Loucy (cell line): Measurements from ENCODE around the gene DCTN5.
"Not testable (repeated sequence)": the region's sequence is repeated elsewhere in the genome, so short reads cannot be mapped to it uniquely, and the experiment has no call there.

ENCODE experiments used
- H2AFZ ChIP-seq: fragments of 200-600 bp; sonication (generic); 2 replicates; pipeline ENCODE4 v1.6.0; 2016; ENCODE audit warnings: antibody characterized with exemption, mild to moderate bottlenecking, low read length, moderate library complexity
- H3F3A ChIP-seq: fragments of 200-600 bp; 2 replicates; pipeline ENCODE4 v1.6.0; 2016; ENCODE audit warnings: antibody characterized with exemption, low read depth, mild to moderate bottlenecking
- H3K27me3 ChIP-seq: fragments of 200-600 bp; sonication (generic); 2 replicates; pipeline ENCODE4 v1.6.1; 2014; ENCODE audit warnings: low read length, mild to moderate bottlenecking; ENCODE audit not compliant: insufficient read depth, poor library complexity, severe bottlenecking
- H3K36me3 ChIP-seq: fragments of 200-600 bp; sonication (generic); 2 replicates; pipeline ENCODE4 v1.6.1; 2016; ENCODE audit warnings: low read length; ENCODE audit not compliant: insufficient read depth
- H3K4me1 ChIP-seq: fragments of 200-600 bp; sonication (generic); 2 replicates; pipeline ENCODE4 v1.5.1; 2014; ENCODE audit warnings: low read length, mild to moderate bottlenecking; ENCODE audit not compliant: insufficient read depth, poor library complexity, severe bottlenecking
- H3K4me2 ChIP-seq: fragments of 200-600 bp; sonication (generic); 2 replicates; pipeline ENCODE4 v1.6.0; 2014; ENCODE audit warnings: antibody characterized with exemption, low read length, low read depth, mild to moderate bottlenecking; ENCODE audit not compliant: poor library complexity, severe bottlenecking
- H3K4me3 ChIP-seq: fragments of 200-600 bp; sonication (generic); 2 replicates; pipeline ENCODE4 v1.5.1; 2014; ENCODE audit warnings: low read length, mild to moderate bottlenecking, mixed read lengths; ENCODE audit not compliant: poor library complexity, severe bottlenecking
- H3K79me2 ChIP-seq: fragments of 200-600 bp; sonication (generic); 2 replicates; pipeline ENCODE4 v1.6.1; 2014; ENCODE audit warnings: low read length; ENCODE audit not compliant: insufficient read depth
- H3K9ac ChIP-seq: fragments of 200-600 bp; sonication (generic); 2 replicates; pipeline ENCODE4 v1.6.0; 2014; ENCODE audit warnings: mild to moderate bottlenecking, low read depth, low read length, moderate library complexity; ENCODE audit not compliant: poor library complexity, severe bottlenecking
- H3K9me2 ChIP-seq: fragments of 200-600 bp; sonication (generic); replicated peaks from 2 replicates; pipeline ENCODE4 v1.6.1; 2016; ENCODE audit warnings: low read depth, low read length, mixed read lengths
- H3K9me3 ChIP-seq: fragments of 200-600 bp; sonication (generic); 2 replicates; pipeline ENCODE4 v1.6.1; 2014; ENCODE audit warnings: mild to moderate bottlenecking, antibody characterized with exemption, low read length, low read depth; ENCODE audit not compliant: insufficient read depth
- H4K20me1 ChIP-seq: fragments of 200-600 bp; sonication (generic); 2 replicates; pipeline ENCODE4 v1.6.0; 2014; ENCODE audit warnings: antibody characterized with exemption, low read length, mild to moderate bottlenecking; ENCODE audit not compliant: insufficient read depth, poor library complexity, severe bottlenecking
- CTCF ChIP-seq: fragments of 200-600 bp; sonication (generic); conservative IDR thresholded peaks from 2 replicates; pipeline ENCODE4 v1.5.1; 2014; ENCODE audit warnings: mild to moderate bottlenecking, antibody characterized with exemption, low read length
- EZH2phosphoT487 ChIP-seq: fragments of 200-600 bp; IDR thresholded peaks from 2 replicates; pipeline ENCODE4 v1.6.1; 2018; ENCODE audit warnings: antibody characterized with exemption, mild to moderate bottlenecking, moderate library complexity, borderline replicate concordance

DCTN5 gene

GRCh38 chr16:23615805-23616204 lies 25.5 kb upstream of the DCTN5 start:
- H3K4me1 ChIP-seq: no peaks in the 10 kb centered on the region
- peaks cover 27% of the 10 kb centered on the region; the same call in 1 of the 2 replicates for H3K36me3 ChIP-seq

GRCh38 chr16:23624092-23624491 lies 17.2 kb upstream of the DCTN5 start:
- H3K9me2 ChIP-seq: no peaks in the 10 kb centered on the region
- H3K4me3 ChIP-seq: no peak overlapping the region
- H4K20me1 ChIP-seq: no peaks in the 10 kb centered on the region
- H3K9me3 ChIP-seq: no peaks in the 10 kb centered on the region
- no peak overlapping the region for H2AFZ ChIP-seq
- peaks cover 52% of the 10 kb centered on the region; the same call in 1 of the 2 replicates for H3K36me3 ChIP-seq
- no peak overlapping the region for H3K9ac ChIP-seq
- H3K4me2 ChIP-seq: no peak overlapping the region
- no peaks in the 10 kb centered on the region for H3K79me2 ChIP-seq
- H3F3A ChIP-seq: no peaks in the 10 kb centered on the region
- H3K4me1 ChIP-seq: no peaks in the 10 kb centered on the region
- TF ChIP-seq EZH2phosphoT487: no peak
- TF ChIP-seq CTCF: no peak
- H3K27me3 ChIP-seq: no peaks in the 10 kb centered on the region

More at GRCh38 chr16:23615805-23616204, 25.5 kb upstream of the DCTN5 start:
- H3K9me3 ChIP-seq: no peaks in the 10 kb centered on the region
- H3F3A ChIP-seq: no peaks in the 10 kb centered on the region
- no peak overlapping the region for H3K4me3 ChIP-seq
- no peak overlapping the region for H2AFZ ChIP-seq
- no peaks in the 10 kb centered on the region for H3K9me2 ChIP-seq
- TF ChIP-seq CTCF (no peak), EZH2phosphoT487 (no peak)
- H3K79me2 ChIP-seq: no peaks in the 10 kb centered on the region
- H3K9ac ChIP-seq: no peak overlapping the region
- H3K27me3 ChIP-seq: no peaks in the 10 kb centered on the region
- H3K4me2 ChIP-seq: no peak overlapping the region
- no peaks in the 10 kb centered on the region for H4K20me1 ChIP-seq

- Histone ChIP-seq H3K4me2 (no peak overlapping the region), H3F3A (no peaks in the 10 kb centered on the region), H2AFZ (no peak overlapping the region), H3K4me1 (peaks cover 3% of the 10 kb centered on the region), H3K4me3 (no peak overlapping the region), H4K20me1 (no peaks in the 10 kb centered on the region), H3K36me3 (peaks cover 26% of the 10 kb centered on the region; the same call in 1 of the 2 replicates), H3K79me2 (0 out of 2 replicates have a peak, but pooled peaks cover 4% of the 10 kb centered on the region), H3K27me3 (no peaks in the 10 kb centered on the region), H3K9me3 (no peaks in the 10 kb centered on the region), H3K9me2 (no peaks in the 10 kb centered on the region), H3K9ac (no peak overlapping the region)
- TF ChIP-seq CTCF (no peak), EZH2phosphoT487 (no peak)
Measured at GRCh38 chr16:23629516-23629915, 11.8 kb upstream of the DCTN5 start.

- not testable (repeated sequence) for H2AFZ ChIP-seq, H3K4me2 ChIP-seq, H3K9me3 ChIP-seq, H3K9ac ChIP-seq, H3K27me3 ChIP-seq, H3K4me1 ChIP-seq, H3F3A ChIP-seq, H4K20me1 ChIP-seq, H3K9me2 ChIP-seq, H3K79me2 ChIP-seq, H3K4me3 ChIP-seq
- H3K36me3 ChIP-seq: peaks cover 25% of the 10 kb centered on the region; the same call in 1 of the 2 replicates
Measured at GRCh38 chr16:23631874-23632273, 9.4 kb upstream of the DCTN5 start.
